ENCODE data around the gene LDLRAD4. TPM values are rescaled to one million over a fixed set of nuclear protein-coding genes. Genes with fewer than 3 reads are reported as not detected.

The LDLRAD4 gene
- total RNA-seq, 1 experiment from 2014 or later = 3.6 TPM

DNA sequence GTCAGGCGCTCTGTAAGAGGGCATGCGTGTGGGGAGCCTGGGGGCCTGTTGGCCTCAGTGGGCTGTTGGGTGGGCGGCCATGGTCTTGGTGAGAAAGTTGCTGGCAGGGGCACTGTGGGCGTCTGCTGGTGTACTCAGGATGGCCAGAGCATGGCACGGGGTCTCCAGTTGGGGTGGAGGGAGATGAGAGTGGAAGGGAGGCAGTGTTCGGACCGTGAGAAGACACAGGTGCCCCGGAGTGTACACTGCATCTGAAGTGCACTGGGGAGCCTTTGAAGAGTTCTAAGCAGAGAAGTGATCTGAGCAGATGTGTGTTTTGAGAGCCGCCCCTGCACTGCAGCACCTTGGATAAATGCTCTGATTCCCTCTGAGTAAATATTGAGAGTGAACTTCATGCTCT lies 150.8 kb downstream of the LDLRAD4 start:
- no TSS peak for BruUV-seq (replicated peaks)
- no peak for DNase-seq (ENCODE audit: low spot score)
- Histone ChIP-seq H3K27ac (ENCODE audit: low read depth, low read length, poor library complexity, severe bottlenecking) (no peak overlapping the region), H3K4me1 (ENCODE audit: insufficient read depth, low read length, poor library complexity, severe bottlenecking) (peaks cover 17% of the 10 kb centered on the region), H3K9me3 (ENCODE audit: low read depth, low read length, poor library complexity, severe bottlenecking) (no peaks in the 10 kb centered on the region), H3K36me3 (ENCODE audit: insufficient read depth, low read length, poor library complexity, severe bottlenecking) (no peaks in the 10 kb centered on the region), H3K27me3 (replicated peaks; ENCODE audit: insufficient read depth, low read depth, low read length, poor library complexity) (no peaks in the 10 kb centered on the region), H3K4me3 (ENCODE audit: low read depth, low read length, poor library complexity, severe bottlenecking) (no peak overlapping the region)
- ChIA-PET CTCF (no interaction called here), POLR2A (ENCODE audit: low non-redundant PET) (no interaction called here)
- intact Hi-C loops (cut with micrococcal nuclease; ENCODE audit: unreplicated experiment) = no loop called here
- TF ChIP-seq, protein P1, sequence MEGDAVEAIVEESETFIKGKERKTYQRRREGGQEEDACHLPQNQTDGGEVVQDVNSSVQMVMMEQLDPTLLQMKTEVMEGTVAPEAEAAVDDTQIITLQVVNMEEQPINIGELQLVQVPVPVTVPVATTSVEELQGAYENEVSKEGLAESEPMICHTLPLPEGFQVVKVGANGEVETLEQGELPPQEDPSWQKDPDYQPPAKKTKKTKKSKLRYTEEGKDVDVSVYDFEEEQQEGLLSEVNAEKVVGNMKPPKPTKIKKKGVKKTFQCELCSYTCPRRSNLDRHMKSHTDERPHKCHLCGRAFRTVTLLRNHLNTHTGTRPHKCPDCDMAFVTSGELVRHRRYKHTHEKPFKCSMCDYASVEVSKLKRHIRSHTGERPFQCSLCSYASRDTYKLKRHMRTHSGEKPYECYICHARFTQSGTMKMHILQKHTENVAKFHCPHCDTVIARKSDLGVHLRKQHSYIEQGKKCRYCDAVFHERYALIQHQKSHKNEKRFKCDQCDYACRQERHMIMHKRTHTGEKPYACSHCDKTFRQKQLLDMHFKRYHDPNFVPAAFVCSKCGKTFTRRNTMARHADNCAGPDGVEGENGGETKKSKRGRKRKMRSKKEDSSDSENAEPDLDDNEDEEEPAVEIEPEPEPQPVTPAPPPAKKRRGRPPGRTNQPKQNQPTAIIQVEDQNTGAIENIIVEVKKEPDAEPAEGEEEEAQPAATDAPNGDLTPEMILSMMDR (conservative IDR thresholded peaks at IDR 0.05; ENCODE audit: low read depth, low read length) = no peak
- no peak for TF ChIP-seq EZH2 (IDR thresholded peaks at IDR 0.05; ENCODE audit: borderline replicate concordance, low read depth, low read length, poor library complexity, severe bottlenecking)

DNA sequence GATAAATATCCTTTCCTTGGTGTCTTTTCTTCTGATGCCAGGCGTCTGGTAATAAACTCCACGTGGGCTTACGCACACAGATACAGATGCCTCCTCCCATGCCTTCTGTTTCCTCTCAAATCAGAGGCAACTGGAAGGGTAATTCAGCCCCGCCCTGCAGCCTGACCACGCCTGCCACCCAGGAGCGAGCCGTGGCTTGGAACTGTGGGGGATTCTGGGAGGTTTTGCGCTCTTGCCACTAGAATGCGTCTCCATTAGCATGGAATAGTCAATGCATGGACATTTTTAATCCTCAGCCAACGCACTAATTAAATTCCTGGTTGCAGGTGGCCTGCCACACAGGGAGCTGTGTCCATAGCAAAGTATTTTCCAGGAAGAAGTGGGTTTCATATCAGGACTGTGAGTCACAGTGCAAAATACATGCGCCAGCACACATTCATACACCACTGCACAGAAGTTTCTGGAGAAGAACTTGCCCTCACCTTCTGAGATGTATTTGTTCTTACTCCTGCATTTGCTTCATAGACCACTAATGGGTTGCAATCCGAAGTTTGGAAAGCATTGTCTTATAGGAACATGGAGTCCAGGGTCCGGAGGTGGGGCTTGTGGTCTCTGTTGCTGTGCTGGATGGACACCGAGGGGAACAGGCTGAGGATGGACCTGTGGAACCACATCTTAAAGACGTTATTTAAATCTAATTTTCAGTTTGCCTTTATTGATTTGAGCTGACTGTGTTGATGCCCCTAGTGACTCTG lies 151.4 kb downstream of the LDLRAD4 start:
- H3K27ac ChIP-seq (ENCODE audit: low read depth, low read length, poor library complexity, severe bottlenecking) = no peak overlapping the region
- H3K9me3 ChIP-seq (ENCODE audit: low read depth, low read length, poor library complexity, severe bottlenecking) = no peaks in the 10 kb centered on the region
- H3K36me3 ChIP-seq (ENCODE audit: insufficient read depth, low read length, poor library complexity, severe bottlenecking) = no peaks in the 10 kb centered on the region
- peaks cover 20% of the 10 kb centered on the region for H3K4me1 ChIP-seq (ENCODE audit: insufficient read depth, low read length, poor library complexity, severe bottlenecking)
- ChIA-PET POLR2A (ENCODE audit: low non-redundant PET) (no interaction called here), CTCF (no interaction called here)
- TF ChIP-seq, protein P1 (conservative IDR thresholded peaks at IDR 0.05; ENCODE audit: low read depth, low read length) = no peak
- no peak for TF ChIP-seq EZH2 (IDR thresholded peaks at IDR 0.05; ENCODE audit: borderline replicate concordance, low read depth, low read length, poor library complexity, severe bottlenecking)
- DNase-seq (ENCODE audit: low spot score) = no peak
- intact Hi-C loops (cut with micrococcal nuclease; ENCODE audit: unreplicated experiment) = no loop called here
- no peaks in the 10 kb centered on the region for H3K27me3 ChIP-seq (replicated peaks; ENCODE audit: insufficient read depth, low read depth, low read length, poor library complexity)
- H3K4me3 ChIP-seq (ENCODE audit: low read depth, low read length, poor library complexity, severe bottlenecking) = no peak overlapping the region
- no TSS peak for BruUV-seq (replicated peaks)

DNA sequence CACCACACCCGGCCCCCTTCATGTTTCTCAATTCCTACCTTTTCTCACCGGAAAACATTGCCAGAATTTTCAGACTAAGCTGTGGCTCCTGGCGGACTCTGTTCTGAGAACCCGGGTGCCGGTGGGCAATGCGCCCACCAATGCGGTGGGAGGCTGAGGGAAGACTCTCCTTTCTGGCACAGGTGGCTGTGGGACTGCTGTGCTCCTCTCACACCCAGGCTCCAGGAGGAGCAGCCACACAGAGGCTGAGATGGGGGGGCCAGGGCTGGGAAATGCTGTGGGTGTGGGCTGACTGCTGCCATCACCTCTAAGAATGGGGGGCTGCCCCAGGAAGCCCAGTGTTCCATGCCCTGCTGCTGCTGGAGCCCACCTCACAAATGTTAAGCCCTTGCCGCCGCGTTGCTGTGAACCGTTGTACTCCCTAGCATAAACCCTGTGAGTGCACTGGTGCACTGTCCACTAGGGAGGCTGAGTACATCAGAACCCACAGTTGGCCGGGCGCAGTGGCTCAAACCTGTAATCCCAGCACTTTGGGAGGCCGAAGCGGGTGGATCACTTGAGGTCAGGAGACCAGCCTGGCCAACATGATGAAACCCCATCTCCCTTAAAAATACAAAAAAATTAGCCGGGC lies 152.6 kb downstream of the LDLRAD4 start:
- intact Hi-C loops (cut with micrococcal nuclease; ENCODE audit: unreplicated experiment) = no loop called here
- no peaks in the 10 kb centered on the region for H3K27me3 ChIP-seq (replicated peaks; ENCODE audit: insufficient read depth, low read depth, low read length, poor library complexity)
- CTCF ChIA-PET = no interaction called here
- no peaks in the 10 kb centered on the region for H3K36me3 ChIP-seq (ENCODE audit: insufficient read depth, low read length, poor library complexity, severe bottlenecking)
- POLR2A ChIA-PET (ENCODE audit: low non-redundant PET) = no interaction called here
- TF ChIP-seq, protein P1 (conservative IDR thresholded peaks at IDR 0.05; ENCODE audit: low read depth, low read length) = no peak
- TF ChIP-seq EZH2 (IDR thresholded peaks at IDR 0.05; ENCODE audit: borderline replicate concordance, low read depth, low read length, poor library complexity, severe bottlenecking) = no peak
- no peak overlapping the region for H3K4me3 ChIP-seq (ENCODE audit: low read depth, low read length, poor library complexity, severe bottlenecking)
- no TSS peak for BruUV-seq (replicated peaks)
- H3K4me1 ChIP-seq (ENCODE audit: insufficient read depth, low read length, poor library complexity, severe bottlenecking) = peaks cover 27% of the 10 kb centered on the region
- no peak overlapping the region for H3K27ac ChIP-seq (ENCODE audit: low read depth, low read length, poor library complexity, severe bottlenecking)
- H3K9me3 ChIP-seq (ENCODE audit: low read depth, low read length, poor library complexity, severe bottlenecking) = no peaks in the 10 kb centered on the region
- DNase-seq (ENCODE audit: low spot score) = no peak

All from A673 (cell line).